Panc1 (cell line): ENCODE results near the gene BBS9.

Experiments
- POLR2AphosphoS5 ChIP-seq: IDR thresholded peaks from 2 replicates; pipeline ENCODE4 v1.6.1; 2012; ENCODE audit warnings: mild to moderate bottlenecking, low read depth, low read length, moderate library complexity
- SIN3A ChIP-seq: IDR thresholded peaks from 2 replicates; pipeline ENCODE4 v1.6.1; 2012; ENCODE audit warnings: low read depth, mild to moderate bottlenecking, low read length, moderate library complexity, borderline replicate concordance; ENCODE audit not compliant: insufficient read depth
- TF ChIP-seq, protein P1 (sequence below): fragments of 450-650 bp; IDR thresholded peaks from 2 replicates; pipeline ENCODE4 v1.5.1; 2017; ENCODE audit warnings: mild to moderate bottlenecking
- TF ChIP-seq, protein P2 (sequence below), 2 experiments: IDR thresholded peaks; 2 replicates each; pipeline ENCODE4 v1.6.1; 2011 to 2012; ENCODE audit warnings: low read depth in 2 of 2, control low read depth in 1 of 2, low read length in 1 of 2, mild to moderate bottlenecking in 1 of 2, moderate library complexity in 1 of 2; ENCODE audit not compliant: insufficient read depth in 1 of 2

DNA sequence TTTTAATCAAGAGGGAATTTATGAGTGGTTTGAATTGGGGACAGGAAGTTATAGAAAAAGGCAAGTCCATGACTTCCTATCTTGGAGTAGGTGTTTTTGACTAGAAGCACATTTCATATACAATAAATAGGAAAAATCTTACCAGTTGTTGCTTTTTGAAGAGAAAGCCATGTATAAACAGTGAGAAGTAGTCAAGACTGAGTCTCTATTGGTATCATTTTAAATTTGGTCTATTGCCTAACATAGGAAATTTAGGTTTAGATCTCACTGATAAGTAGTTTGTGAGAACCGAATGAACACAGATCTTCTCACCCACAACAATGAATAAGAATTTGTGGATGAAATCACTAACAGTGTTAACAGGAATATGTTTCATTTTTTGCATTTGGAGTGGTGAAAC is 387.2 kb downstream of the BBS9 start:
- TF ChIP-seq SIN3A, result no peak
- no peak for TF ChIP-seq POLR2AphosphoS5
- TF ChIP-seq, protein P1, sequence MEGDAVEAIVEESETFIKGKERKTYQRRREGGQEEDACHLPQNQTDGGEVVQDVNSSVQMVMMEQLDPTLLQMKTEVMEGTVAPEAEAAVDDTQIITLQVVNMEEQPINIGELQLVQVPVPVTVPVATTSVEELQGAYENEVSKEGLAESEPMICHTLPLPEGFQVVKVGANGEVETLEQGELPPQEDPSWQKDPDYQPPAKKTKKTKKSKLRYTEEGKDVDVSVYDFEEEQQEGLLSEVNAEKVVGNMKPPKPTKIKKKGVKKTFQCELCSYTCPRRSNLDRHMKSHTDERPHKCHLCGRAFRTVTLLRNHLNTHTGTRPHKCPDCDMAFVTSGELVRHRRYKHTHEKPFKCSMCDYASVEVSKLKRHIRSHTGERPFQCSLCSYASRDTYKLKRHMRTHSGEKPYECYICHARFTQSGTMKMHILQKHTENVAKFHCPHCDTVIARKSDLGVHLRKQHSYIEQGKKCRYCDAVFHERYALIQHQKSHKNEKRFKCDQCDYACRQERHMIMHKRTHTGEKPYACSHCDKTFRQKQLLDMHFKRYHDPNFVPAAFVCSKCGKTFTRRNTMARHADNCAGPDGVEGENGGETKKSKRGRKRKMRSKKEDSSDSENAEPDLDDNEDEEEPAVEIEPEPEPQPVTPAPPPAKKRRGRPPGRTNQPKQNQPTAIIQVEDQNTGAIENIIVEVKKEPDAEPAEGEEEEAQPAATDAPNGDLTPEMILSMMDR, result no peak
- TF ChIP-seq, protein P2, sequence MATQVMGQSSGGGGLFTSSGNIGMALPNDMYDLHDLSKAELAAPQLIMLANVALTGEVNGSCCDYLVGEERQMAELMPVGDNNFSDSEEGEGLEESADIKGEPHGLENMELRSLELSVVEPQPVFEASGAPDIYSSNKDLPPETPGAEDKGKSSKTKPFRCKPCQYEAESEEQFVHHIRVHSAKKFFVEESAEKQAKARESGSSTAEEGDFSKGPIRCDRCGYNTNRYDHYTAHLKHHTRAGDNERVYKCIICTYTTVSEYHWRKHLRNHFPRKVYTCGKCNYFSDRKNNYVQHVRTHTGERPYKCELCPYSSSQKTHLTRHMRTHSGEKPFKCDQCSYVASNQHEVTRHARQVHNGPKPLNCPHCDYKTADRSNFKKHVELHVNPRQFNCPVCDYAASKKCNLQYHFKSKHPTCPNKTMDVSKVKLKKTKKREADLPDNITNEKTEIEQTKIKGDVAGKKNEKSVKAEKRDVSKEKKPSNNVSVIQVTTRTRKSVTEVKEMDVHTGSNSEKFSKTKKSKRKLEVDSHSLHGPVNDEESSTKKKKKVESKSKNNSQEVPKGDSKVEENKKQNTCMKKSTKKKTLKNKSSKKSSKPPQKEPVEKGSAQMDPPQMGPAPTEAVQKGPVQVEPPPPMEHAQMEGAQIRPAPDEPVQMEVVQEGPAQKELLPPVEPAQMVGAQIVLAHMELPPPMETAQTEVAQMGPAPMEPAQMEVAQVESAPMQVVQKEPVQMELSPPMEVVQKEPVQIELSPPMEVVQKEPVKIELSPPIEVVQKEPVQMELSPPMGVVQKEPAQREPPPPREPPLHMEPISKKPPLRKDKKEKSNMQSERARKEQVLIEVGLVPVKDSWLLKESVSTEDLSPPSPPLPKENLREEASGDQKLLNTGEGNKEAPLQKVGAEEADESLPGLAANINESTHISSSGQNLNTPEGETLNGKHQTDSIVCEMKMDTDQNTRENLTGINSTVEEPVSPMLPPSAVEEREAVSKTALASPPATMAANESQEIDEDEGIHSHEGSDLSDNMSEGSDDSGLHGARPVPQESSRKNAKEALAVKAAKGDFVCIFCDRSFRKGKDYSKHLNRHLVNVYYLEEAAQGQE (IDR thresholded peaks at IDR 0.05; ENCODE audit: insufficient read depth in 1 of 2, low read depth in 2 of 2, low read length in 1 of 2), result no peak
